ENCODE measurements around the gene ALDOA.

The ALDOA gene

GRCh38 chr16:30068750-30069610 lies 3.4 kb downstream of the ALDOA start:
- FAIRE-seq = no peak

GRCh38 chr16:30069611-30070462 lies 4.3 kb downstream of the ALDOA start:
- DNase-seq (ENCODE audit: insufficient read length, low spot score) (no peak), FAIRE-seq (no peak)

More at GRCh38 chr16:30068750-30069610, 3.4 kb downstream of the ALDOA start:
- no peak for DNase-seq (ENCODE audit: insufficient read length, low spot score)

DNA sequence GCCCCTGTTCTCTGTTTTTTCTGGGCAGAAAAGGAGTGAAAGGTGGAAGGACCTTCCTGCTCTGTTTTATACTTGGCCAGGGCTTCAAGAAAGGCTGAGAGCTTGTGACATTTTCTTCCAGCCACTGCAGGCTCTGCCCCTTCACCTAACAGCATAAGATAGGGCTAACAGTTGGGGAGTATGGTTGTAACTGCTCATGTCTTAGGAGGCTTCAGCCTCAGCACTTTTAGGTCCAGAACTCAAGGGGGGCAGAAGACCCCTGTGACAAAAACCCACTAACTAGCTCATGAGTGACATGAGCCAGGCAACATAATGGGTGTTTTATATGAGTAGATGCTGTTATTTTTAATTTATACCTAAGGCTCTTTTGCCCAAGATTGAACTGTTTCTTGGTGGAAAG lies 4.9 kb downstream of the ALDOA start:
- FAIRE-seq = no peak
- no peak for DNase-seq (ENCODE audit: insufficient read length, low spot score)

DNA sequence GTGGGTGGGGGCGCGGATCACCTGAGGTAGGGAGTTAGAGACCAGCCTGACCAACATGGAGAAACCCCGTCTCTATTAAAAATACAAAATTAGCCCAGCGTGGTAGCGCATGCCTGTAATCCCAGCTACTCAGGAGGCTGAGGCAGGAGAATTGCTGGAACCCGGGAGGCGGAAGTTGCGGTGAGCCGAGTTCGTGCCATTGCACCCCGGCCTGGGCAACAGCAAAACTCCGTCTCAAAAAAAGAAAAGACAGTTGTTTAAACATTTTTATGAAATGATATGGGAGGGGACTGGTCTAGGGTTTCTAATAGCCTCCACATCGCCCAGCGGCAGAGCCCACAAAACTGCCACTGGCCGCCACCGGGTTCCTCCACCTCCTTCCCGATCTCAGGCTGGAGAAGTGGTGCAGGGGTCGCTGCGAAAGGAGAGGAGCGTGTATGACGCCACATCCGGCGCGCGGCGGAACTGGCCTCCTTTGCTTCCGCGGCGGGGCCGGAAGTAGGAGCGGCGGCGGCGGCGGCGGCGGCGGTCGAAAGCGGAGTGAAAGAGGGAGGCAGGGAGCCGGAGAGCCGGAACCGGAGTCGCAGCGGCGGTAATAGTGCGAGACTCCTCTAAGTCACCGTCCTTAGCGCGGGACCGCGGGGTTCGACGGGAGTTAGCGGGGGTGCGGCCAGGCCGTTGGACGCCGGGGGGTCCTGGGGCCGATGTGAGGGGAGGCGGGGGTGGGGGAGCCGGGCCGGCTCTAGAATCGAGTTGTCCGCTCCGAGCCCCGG lies 10.1 kb downstream of the ALDOA start, which contains the start of gene PPP4C:
TSS of gene PPP4C (plus strand) at position 492 of the 773 bp plus-strand sequence. CDS start 384 bp downstream, outside the sequence.
- DNase-seq (ENCODE audit: insufficient read length, low spot score) = peak; percentile 98
- FAIRE-seq = peak; percentile 31

GRCh38 chr16:30076276-30076791 lies 10.8 kb downstream of the ALDOA start:
- DNase-seq (ENCODE audit: insufficient read length, low spot score) (no peak), FAIRE-seq (no peak)

GRCh38 chr16:30077656-30078055 lies 12.1 kb downstream of the ALDOA start:
- DNase-seq (ENCODE audit: insufficient read length, low spot score) = no peak
- no peak for FAIRE-seq

- DNase-seq (ENCODE audit: insufficient read length, low spot score) (no peak), FAIRE-seq (no peak)
Measured at GRCh38 chr16:30078744-30079143, 13.2 kb downstream of the ALDOA start.

DNA sequence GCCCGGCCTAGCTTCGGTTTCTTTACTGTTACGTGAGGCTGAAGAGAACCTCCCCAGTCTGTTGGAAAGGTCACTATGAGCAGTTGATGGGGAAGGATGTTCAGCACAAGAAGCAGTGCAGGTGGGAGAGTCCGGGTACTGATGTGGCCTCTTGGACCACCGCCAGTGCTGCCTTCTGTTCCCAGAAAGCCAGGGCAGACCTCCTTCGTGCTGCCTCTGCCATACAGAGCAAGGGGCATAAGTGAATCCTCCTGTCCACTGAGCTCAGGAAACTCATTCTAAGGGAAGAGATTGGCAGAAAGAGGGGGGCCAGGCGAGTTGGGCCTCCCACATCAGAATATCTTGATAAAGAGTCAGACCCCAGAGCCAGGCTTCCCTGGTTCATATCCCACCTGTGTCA lies 13.9 kb downstream of the ALDOA start:
- DNase-seq (ENCODE audit: insufficient read length, low spot score) = no peak
- no peak for FAIRE-seq

GRCh38 chr16:30082545-30083090 lies 17.1 kb downstream of the ALDOA start:
- DNase-seq (ENCODE audit: insufficient read length, low spot score) (no peak), FAIRE-seq (no peak)

DNA sequence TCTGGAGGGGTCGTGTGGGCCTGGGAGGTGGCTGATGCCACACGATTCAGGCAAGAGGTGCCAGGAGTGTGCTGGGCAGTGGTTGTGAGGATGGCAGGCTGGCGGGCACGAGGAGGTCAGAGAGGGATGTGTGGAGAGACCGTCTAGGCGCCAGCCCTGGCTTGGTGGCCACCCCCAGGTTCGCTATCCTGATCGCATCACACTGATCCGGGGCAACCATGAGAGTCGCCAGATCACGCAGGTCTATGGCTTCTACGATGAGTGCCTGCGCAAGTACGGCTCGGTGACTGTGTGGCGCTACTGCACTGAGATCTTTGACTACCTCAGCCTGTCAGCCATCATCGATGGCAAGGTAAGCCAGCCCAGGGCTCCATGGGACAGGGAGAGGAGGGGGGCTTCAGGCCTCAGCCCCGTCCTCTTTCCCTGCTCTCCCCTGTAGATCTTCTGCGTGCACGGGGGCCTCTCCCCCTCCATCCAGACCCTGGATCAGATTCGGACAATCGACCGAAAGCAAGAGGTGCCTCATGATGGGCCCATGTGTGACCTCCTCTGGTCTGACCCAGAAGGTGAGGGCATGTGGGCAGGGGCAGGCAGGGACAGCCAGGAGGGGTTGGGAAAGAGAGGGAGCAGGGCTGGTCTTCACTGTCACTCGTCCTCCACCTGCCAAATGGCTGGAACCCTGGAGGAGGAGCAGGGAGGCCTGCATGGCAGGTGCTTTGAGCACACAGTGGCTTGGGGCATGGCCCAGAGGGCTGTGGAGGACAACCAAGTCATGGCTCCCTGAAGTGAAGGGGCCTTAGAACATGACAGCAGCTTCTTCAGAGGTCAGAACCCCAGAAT lies 17.9 kb downstream of the ALDOA start:
- no peak for DNase-seq (ENCODE audit: insufficient read length, low spot score)
- no peak for FAIRE-seq

DNA sequence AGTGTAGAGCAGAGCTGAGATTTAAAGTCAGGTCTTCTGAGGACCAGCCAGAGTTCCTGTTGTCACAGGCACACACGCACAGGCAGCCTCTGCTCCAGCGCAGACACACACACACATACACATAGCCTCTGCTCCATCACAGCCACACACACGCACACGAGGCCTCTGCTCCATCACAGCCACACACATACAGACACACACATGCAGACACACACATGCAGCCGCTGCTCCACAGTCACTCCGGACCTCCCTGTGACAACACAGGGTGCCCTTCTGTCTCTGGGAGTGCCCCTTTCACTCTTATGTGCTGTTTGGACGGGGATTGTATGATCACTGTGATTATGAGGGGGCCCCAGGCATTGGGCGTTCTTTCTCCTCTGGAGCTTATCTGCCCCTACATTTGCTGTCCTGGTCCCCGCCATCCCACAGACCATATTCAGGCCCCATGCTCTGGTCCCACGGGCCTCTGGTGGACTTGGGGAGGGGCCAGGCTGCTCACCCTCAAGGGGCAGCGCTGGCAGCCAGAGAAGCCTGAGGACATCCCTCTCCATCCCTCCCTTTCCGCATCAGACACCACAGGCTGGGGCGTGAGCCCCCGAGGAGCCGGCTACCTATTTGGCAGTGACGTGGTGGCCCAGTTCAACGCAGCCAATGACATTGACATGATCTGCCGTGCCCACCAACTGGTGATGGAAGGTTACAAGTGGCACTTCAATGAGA lies 18.7 kb downstream of the ALDOA start:
- FAIRE-seq (no peak), DNase-seq (ENCODE audit: insufficient read length, low spot score) (no peak)

- DNase-seq (ENCODE audit: insufficient read length, low spot score) (no peak), FAIRE-seq (no peak)
Measured at GRCh38 chr16:30084816-30085159, 19.2 kb downstream of the ALDOA start.

- FAIRE-seq (no peak), DNase-seq (ENCODE audit: insufficient read length, low spot score) (no peak)
Measured at GRCh38 chr16:30085247-30085646, 19.7 kb downstream of the ALDOA start.

DNA sequence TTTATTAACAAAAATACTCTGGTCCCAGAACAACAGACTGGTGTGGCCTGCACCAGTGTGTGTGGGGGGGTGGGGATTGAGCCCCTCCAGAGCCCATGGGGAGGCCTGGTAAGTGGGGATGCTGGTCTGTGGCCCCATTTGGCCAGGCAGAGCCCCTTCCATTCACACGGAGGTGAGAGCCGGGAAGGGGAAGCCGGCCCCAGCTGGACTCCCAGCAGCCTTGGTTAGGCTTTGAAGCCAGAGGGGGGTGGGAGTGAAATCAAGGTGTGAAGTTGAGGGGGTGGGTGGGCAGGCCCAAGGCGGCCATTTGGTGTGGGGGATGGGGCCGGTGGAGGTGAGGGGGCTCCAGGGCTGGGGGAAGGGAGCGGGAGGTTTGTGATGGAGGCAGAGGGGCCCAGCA lies 20.3 kb downstream of the ALDOA start:
- DNase-seq (ENCODE audit: insufficient read length, low spot score) (no peak), FAIRE-seq (no peak)

GRCh38 chr16:30086291-30087140 lies 21.0 kb downstream of the ALDOA start:
- FAIRE-seq (no peak), DNase-seq (ENCODE audit: insufficient read length, low spot score) (no peak)

GRCh38 chr16:30087181-30087898 lies 21.8 kb downstream of the ALDOA start:
- FAIRE-seq (no peak), DNase-seq (ENCODE audit: insufficient read length, low spot score) (no peak)

GRCh38 chr16:30088237-30088831 lies 22.8 kb downstream of the ALDOA start:
- DNase-seq (ENCODE audit: insufficient read length, low spot score) = no peak

More at GRCh38 chr16:30088237-30088831, 22.8 kb downstream of the ALDOA start:
- FAIRE-seq = no peak

Measured in HTR-8/SVneo (cell line).